Natural killer cell (primary cell): Measurements from ENCODE around the gene NFKBIE. TPM values are rescaled to one million over a fixed set of nuclear protein-coding genes. Genes with fewer than 3 reads are reported as not detected.

ENCODE experiments used
- ATAC-seq, 3 donors: fragments of 150-1000 bp in 2 of 3; fragments of 200-7000 bp in 1 of 3; cut with Tn5 transposase; 1 replicate in 1 of 3; 2 replicates in 2 of 3; pipeline ENCODE4 v1.10.0; 2021; ENCODE audit warnings: mild to moderate bottlenecking in 2 of 3, moderate library complexity in 2 of 3
- DNase-seq, 2 donors: peaks; one replicate each; pipeline versions ENCODE4 v3.0.0 to v3.0.0-alpha.2; 2013 to 2021; ENCODE audit warnings: mixed read lengths in 1 of 2
- H3K27ac ChIP-seq: one replicate; pipeline ENCODE4 v1.5.1; 2013; ENCODE audit warnings: mild to moderate bottlenecking, low read length
- H3K27me3 ChIP-seq: one replicate; pipeline ENCODE4 v1.6.1; 2013; ENCODE audit warnings: low read length; ENCODE audit not compliant: control insufficient read depth, insufficient read depth
- H3K36me3 ChIP-seq: one replicate; pipeline ENCODE4 v1.6.1; 2013; ENCODE audit warnings: low read length; ENCODE audit not compliant: control insufficient read depth, insufficient read depth
- H3K4me1 ChIP-seq: one replicate; pipeline ENCODE4 v1.6.1; 2013; ENCODE audit warnings: low read length; ENCODE audit not compliant: control insufficient read depth, insufficient read depth
- H3K4me3 ChIP-seq: one replicate; pipeline ENCODE4 v1.5.1; 2013; ENCODE audit warnings: low read length
- H3K9me3 ChIP-seq: one replicate; pipeline ENCODE4 v1.6.1; 2013; ENCODE audit warnings: low read length; ENCODE audit not compliant: control insufficient read depth, insufficient read depth
- H3K27ac Mint-ChIP-seq, 2 donors: one replicate each; pipeline ENCODE4 v1.8.0; 2022; ENCODE audit warnings: mild to moderate bottlenecking in 2 of 2, mixed read lengths in 2 of 2, moderate library complexity in 1 of 2
- H3K27me3 Mint-ChIP-seq, 2 donors: one replicate each; pipeline ENCODE4 v1.8.0; 2022; ENCODE audit warnings: low read depth in 2 of 2, mixed read lengths in 2 of 2
- H3K36me3 Mint-ChIP-seq: one replicate; pipeline ENCODE4 v1.8.0; 2022; ENCODE audit warnings: mixed read lengths
- H3K4me1 Mint-ChIP-seq, 2 donors: one replicate each; pipeline ENCODE4 v1.8.0; 2022; ENCODE audit warnings: mixed read lengths in 2 of 2
- H3K4me3 Mint-ChIP-seq: one replicate; pipeline ENCODE4 v1.8.0; 2022; ENCODE audit warnings: mild to moderate bottlenecking, moderate library complexity, mixed read lengths
- H3K9me3 Mint-ChIP-seq, 2 donors: one replicate each; pipeline ENCODE4 v1.8.0; 2022; ENCODE audit warnings: mixed read lengths in 2 of 2
- CTCF ChIP-seq: fragments of 200-600 bp; IDR thresholded peaks from one replicate; pipeline ENCODE4 v1.8.0; 2022; ENCODE audit warnings: antibody characterized with exemption
- WGBS: methylation state at CpG from one replicate; pipeline ENCODE4 v1.1.7; 2013; ENCODE audit warnings: missing lambda C conversion rate; ENCODE audit not compliant: insufficient coverage; 5-methylcytosine and 5-hydroxymethylcytosine counted together
- intact Hi-C: fragments of 100-400 bp; cut with micrococcal nuclease; formaldehyde crosslinking; loops from one replicate; pipeline ENCODE4 v1.14.2; 2022
- total RNA-seq, 4 donors: library from RNA; stranded (reverse); fragments of 120-200 nt in 1 of 4; gene quantifications; one replicate each; pipeline versions ENCODE4 v1.2.3 to v1.2.4, GENCODE V29; 2013 to 2022

The NFKBIE gene
- total RNA-seq, 3 donors from 2014 or later (not counting 1 experiment from before 2014, with no cell fraction given), result 44.9 to 61.5 (median 56.4) TPM

DNA sequence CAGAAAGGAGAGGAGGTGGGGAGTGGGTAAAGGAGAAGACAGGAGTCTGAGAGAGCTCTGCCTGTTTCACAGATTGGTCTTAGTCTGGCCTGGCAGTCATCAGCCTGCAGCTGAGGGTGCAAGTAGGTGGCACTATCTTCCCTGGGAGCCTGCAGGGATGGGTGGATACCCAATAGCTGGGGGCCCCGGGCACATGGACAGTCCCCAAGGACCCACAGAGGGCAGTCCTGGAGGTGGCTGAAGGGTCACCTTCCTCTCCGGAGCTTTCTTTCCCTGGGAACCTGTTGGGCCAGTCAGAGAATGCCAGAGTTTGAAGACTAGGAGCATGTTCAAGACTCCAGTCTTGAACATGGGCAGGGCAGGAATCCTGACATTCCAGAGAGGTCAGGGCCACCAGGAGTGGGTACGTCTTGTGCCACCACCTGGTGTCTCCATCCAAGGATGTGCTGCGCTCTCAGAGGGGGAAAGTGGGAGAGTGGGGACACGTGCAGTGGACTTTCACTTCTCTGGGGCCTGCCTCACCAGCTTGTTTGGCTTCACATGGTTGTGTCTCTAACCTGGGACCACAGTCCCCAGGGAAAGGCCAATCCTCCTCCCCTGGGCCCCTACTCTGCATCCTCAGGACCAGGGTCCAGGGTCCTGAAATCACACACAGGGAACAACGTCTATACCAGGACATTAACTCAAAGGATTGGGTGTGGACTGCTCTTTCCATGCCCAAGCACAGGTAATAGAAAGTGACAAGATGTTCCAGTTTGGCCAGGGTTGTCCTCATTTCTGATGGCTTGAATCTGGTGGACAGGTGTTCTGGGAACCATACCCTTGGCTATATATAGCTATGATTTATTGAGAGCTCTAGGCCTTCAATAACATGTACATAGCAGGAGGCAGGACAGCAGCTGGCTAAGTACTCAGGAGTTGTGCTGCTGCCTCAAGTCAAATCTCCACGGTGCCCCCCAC is 29.8 kb upstream of the NFKBIE start:
- Histone ChIP-seq H3K27me3 (peaks cover 41% of the 10 kb centered on the region), H3K27ac (no peak overlapping the region), H3K36me3 (peaks cover 2% of the 10 kb centered on the region), H3K9me3 (no peaks in the 10 kb centered on the region), H3K4me1 (peaks cover 14% of the 10 kb centered on the region), H3K4me3 (no peak overlapping the region)
- no peak for TF ChIP-seq CTCF
- Mint-ChIP-seq H3K4me3 (no peak overlapping the region), H3K36me3 (no peaks in the 10 kb centered on the region), H3K4me1 (peaks cover 0 to 12% of the 10 kb centered on the region in 2 donors), H3K27ac (no peak overlapping the region), H3K27me3 (peaks cover 36 to 54% of the 10 kb centered on the region in 2 donors), H3K9me3 (no peaks in the 10 kb centered on the region)
- DNase-seq (no peak), ATAC-seq (no peak)
- 87% methylated on average over 7 of the region's 7 CpGs for WGBS
- intact Hi-C loops, result no loop called here

DNA sequence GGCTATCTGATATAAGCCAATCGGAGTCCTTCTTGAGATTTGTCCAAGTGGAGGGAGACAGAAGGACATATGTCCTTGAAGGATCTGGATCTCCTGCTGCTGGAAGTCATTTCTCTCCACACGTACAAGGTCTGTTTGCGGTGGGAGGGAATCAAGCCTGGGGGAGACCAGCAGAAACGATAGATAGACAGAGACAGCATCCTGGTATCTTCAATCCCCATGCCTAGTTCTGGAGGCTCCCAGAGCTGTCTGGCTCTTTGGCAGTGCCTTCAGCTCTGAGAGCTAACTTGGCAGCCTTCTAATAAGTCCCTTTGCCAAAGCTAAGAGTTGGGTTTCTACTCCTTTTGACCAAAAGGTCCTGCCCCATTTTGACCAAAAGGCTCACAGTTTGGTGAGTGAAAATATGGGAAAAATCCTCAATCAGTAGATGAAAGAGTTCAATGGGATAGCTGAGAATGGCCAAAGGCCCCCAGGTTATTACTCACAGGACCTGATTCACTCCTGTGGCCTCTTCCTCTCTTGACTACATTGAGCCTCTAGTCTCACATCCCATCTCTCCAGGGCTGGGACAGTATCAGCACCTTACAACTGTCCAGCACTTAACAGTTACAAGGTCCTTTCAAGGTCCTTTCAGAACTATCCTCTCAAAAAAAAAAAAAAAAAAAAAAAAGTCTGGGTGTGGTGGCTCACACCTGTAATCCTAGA is 27.5 kb upstream of the NFKBIE start:
- 85% methylated on average over 4 of the region's 4 CpGs for WGBS
- ATAC-seq (no peak), DNase-seq (no peak)
- Histone ChIP-seq H3K9me3 (no peaks in the 10 kb centered on the region), H3K4me3 (no peak overlapping the region), H3K27me3 (peaks cover 42% of the 10 kb centered on the region), H3K4me1 (peaks cover 11% of the 10 kb centered on the region), H3K36me3 (no peaks in the 10 kb centered on the region), H3K27ac (no peak overlapping the region)
- no peak overlapping the region for H3K4me3 Mint-ChIP-seq
- H3K27ac Mint-ChIP-seq, result no peak overlapping the region
- peaks cover 53 to 57% of the 10 kb centered on the region in 2 donors for H3K27me3 Mint-ChIP-seq
- H3K9me3 Mint-ChIP-seq, result no peaks in the 10 kb centered on the region
- intact Hi-C loops, result no loop called here
- peaks cover 0 to 5% of the 10 kb centered on the region in 2 donors for H3K4me1 Mint-ChIP-seq
- no peak for TF ChIP-seq CTCF
- no peaks in the 10 kb centered on the region for H3K36me3 Mint-ChIP-seq

DNA sequence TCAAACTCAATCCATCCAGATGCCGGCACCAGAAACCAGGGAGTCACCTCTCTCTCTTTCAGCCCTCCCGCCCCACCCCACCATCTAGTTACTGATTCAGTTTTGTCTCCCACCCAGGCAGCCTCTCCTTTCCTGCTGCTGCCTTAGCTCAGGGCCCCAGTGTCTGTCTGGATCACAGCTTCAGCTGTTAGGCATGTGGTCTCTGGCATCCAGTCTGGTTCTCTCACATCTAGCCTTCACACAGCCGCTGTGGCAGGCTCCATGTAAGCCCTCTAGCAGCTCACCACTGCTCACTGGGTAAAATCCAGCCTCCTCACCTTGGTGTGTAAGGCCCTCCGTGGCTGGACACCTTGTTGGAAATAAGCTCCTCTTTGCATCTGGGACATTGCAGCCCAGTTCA is 26.5 kb upstream of the NFKBIE start:
- Histone ChIP-seq H3K27me3 (peaks cover 36% of the 10 kb centered on the region), H3K27ac (no peak overlapping the region), H3K4me3 (no peak overlapping the region), H3K9me3 (no peaks in the 10 kb centered on the region), H3K36me3 (no peaks in the 10 kb centered on the region), H3K4me1 (peaks cover 4% of the 10 kb centered on the region)
- WGBS, result 77% methylated on average over 4 of the region's 4 CpGs
- ATAC-seq (no peak), DNase-seq (no peak)
- peaks cover 0 to 5% of the 10 kb centered on the region in 2 donors for H3K4me1 Mint-ChIP-seq
- no peak for TF ChIP-seq CTCF
- no peaks in the 10 kb centered on the region for H3K36me3 Mint-ChIP-seq
- intact Hi-C loops, result no loop called here
- peaks cover 61 to 62% of the 10 kb centered on the region in 2 donors for H3K27me3 Mint-ChIP-seq
- no peaks in the 10 kb centered on the region for H3K9me3 Mint-ChIP-seq
- H3K27ac Mint-ChIP-seq, result no peak overlapping the region
- no peak overlapping the region for H3K4me3 Mint-ChIP-seq
